ENCODE results near the gene CCT7. TPM values are rescaled to one million over a fixed set of nuclear protein-coding genes. Genes with fewer than 3 reads are reported as not detected.

Gene CCT7
- total and polyA plus RNA-seq, 4 donors: 129 to 207 (median 178) TPM

DNA sequence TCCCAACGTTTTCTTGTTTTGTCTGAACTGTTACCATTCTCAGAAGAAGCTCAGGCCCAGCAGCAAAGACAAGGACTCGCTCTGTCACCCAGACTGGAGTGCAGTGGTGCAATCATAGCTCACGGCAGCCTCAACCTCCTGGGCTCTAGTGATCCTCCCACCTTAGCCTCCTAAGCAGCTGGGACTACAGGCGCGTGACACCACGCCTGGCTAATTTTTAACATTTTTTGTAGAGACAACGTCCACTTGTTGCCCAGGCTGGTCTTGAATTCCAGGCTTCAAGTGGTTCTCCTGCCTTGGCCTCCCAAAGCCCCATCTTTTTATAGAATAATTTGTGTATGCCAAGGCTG is 22.0 kb upstream of the CCT7 start:
- DNase-seq: no peak
- TF ChIP-seq, protein P1, sequence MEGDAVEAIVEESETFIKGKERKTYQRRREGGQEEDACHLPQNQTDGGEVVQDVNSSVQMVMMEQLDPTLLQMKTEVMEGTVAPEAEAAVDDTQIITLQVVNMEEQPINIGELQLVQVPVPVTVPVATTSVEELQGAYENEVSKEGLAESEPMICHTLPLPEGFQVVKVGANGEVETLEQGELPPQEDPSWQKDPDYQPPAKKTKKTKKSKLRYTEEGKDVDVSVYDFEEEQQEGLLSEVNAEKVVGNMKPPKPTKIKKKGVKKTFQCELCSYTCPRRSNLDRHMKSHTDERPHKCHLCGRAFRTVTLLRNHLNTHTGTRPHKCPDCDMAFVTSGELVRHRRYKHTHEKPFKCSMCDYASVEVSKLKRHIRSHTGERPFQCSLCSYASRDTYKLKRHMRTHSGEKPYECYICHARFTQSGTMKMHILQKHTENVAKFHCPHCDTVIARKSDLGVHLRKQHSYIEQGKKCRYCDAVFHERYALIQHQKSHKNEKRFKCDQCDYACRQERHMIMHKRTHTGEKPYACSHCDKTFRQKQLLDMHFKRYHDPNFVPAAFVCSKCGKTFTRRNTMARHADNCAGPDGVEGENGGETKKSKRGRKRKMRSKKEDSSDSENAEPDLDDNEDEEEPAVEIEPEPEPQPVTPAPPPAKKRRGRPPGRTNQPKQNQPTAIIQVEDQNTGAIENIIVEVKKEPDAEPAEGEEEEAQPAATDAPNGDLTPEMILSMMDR (IDR thresholded peaks at IDR 0.05; ENCODE audit: control extremely low read depth, extremely low read depth): no peak
- Histone ChIP-seq H3K4me3 (no peak overlapping the region), H3K27me3 (ENCODE audit: control insufficient read depth in 3 of 3, insufficient read depth in 3 of 3, low read length in 2 of 3) (no peaks in the 10 kb centered on the region), H3K9ac (ENCODE audit: insufficient read depth in 1 of 2, low read length in 2 of 2) (no peak overlapping the region), H3K36me3 (ENCODE audit: control insufficient read depth in 4 of 4, insufficient read depth in 4 of 4, low read length in 4 of 4) (peaks cover 0 to 2% (median 0%) of the 10 kb centered on the region in 4 donors), H3K27ac (ENCODE audit: low read depth in 1 of 2, low read length in 1 of 2) (no peak overlapping the region), H3K4me1 (ENCODE audit: control insufficient read depth in 5 of 5, insufficient read depth in 5 of 5, low read length in 5 of 5) (peaks cover 0 to 8% (median 0%) of the 10 kb centered on the region in 5 donors), H3K9me3 (ENCODE audit: control insufficient read depth in 4 of 4, insufficient read depth in 3 of 4, low read length in 3 of 4) (no peaks in the 10 kb centered on the region)
- WGBS, 2 donors: 65 to 78% methylated on average over 7 of the region's 7 CpGs
- ATAC-seq (ENCODE audit: insufficient read depth, low FRiP score): no peak

GRCh38 chr2:73212448-73213176 is 21.5 kb upstream of the CCT7 start:
- H3K4me1 ChIP-seq (ENCODE audit: control insufficient read depth in 5 of 5, insufficient read depth in 5 of 5, low read length in 5 of 5): peaks cover 0 to 8% (median 0%) of the 10 kb centered on the region in 5 donors
- no peak overlapping the region for H3K27ac ChIP-seq (ENCODE audit: low read depth in 1 of 2, low read length in 1 of 2)
- peak; percentile 54 for ATAC-seq (ENCODE audit: insufficient read depth, low FRiP score)
- H3K27me3 ChIP-seq (ENCODE audit: control insufficient read depth in 3 of 3, insufficient read depth in 3 of 3, low read length in 2 of 3): no peaks in the 10 kb centered on the region
- DNase-seq: peak; percentile 75 to 80 (median 77)
- TF ChIP-seq, protein P1 (IDR thresholded peaks at IDR 0.05; ENCODE audit: control extremely low read depth, extremely low read depth): peak; percentile 81
- H3K4me3 ChIP-seq: no peak overlapping the region
- 55% methylated on average over 20 of the region's 20 CpGs for WGBS, 2 donors
- H3K9me3 ChIP-seq (ENCODE audit: control insufficient read depth in 4 of 4, insufficient read depth in 3 of 4, low read length in 3 of 4): no peaks in the 10 kb centered on the region
- H3K9ac ChIP-seq (ENCODE audit: insufficient read depth in 1 of 2, low read length in 2 of 2): no peak overlapping the region
- peaks cover 0 to 2% (median 0%) of the 10 kb centered on the region in 4 donors for H3K36me3 ChIP-seq (ENCODE audit: control insufficient read depth in 4 of 4, insufficient read depth in 4 of 4, low read length in 4 of 4)

GRCh38 chr2:73214120-73215035 is 19.7 kb upstream of the CCT7 start, which contains the start of gene SMYD5:
Gene SMYD5 (plus strand): TSS chr2:73214245. CDS start chr2:73214267, 22 bp downstream.
- peaks cover 0 to 8% (median 0%) of the 10 kb centered on the region in 5 donors for H3K4me1 ChIP-seq (ENCODE audit: control insufficient read depth in 5 of 5, insufficient read depth in 5 of 5, low read length in 5 of 5)
- peak within 1 kb of the TSS; percentile 96 for H3K4me3 ChIP-seq
- peak within 1 kb of the TSS; percentile 37 to 79 for H3K27ac ChIP-seq (ENCODE audit: low read depth in 1 of 2, low read length in 1 of 2)
- H3K27me3 ChIP-seq (ENCODE audit: control insufficient read depth in 3 of 3, insufficient read depth in 3 of 3, low read length in 2 of 3): no peaks in the 10 kb centered on the region
- ATAC-seq (ENCODE audit: insufficient read depth, low FRiP score): peak; percentile 92
- WGBS, 2 donors: 0 to 1% methylated on average over 57 to 64 of the region's 64 CpGs
- TF ChIP-seq, protein P1 (IDR thresholded peaks at IDR 0.05; ENCODE audit: control extremely low read depth, extremely low read depth): no peak
- peak within 1 kb of the TSS; percentile 76 to 82 for H3K9ac ChIP-seq (ENCODE audit: insufficient read depth in 1 of 2, low read length in 2 of 2)
- peak; percentile 88 to 90 (median 89) for DNase-seq
- H3K9me3 ChIP-seq (ENCODE audit: control insufficient read depth in 4 of 4, insufficient read depth in 3 of 4, low read length in 3 of 4): no peaks in the 10 kb centered on the region
- H3K36me3 ChIP-seq (ENCODE audit: control insufficient read depth in 4 of 4, insufficient read depth in 4 of 4, low read length in 4 of 4): peaks cover 0 to 2% (median under 1%) of the 10 kb centered on the region in 4 donors
